CD14-positive monocyte (primary cell): ENCODE data around the gene STK31. TPM values are rescaled to one million over a fixed set of nuclear protein-coding genes. Genes with fewer than 3 reads are reported as not detected.

Experiments used
- DNase-seq, 3 donors: peaks; one replicate each; pipeline ENCODE4 v3.0.0-alpha.2; 2011 to 2022
- H2AFZ ChIP-seq: 2 replicates; pipeline ENCODE4 v1.6.0; 2012; ENCODE audit warnings: mild to moderate bottlenecking, low read depth, low read length, inconsistent platforms; ENCODE audit not compliant: insufficient read depth, poor library complexity, severe bottlenecking
- H3K27ac ChIP-seq, 2 donors: 1 replicate in 1 of 2; 2 replicates in 1 of 2; pipeline ENCODE4 v1.5.1; 2012 to 2013; ENCODE audit warnings: low read length in 2 of 2, control low read depth in 1 of 2, inconsistent platforms in 1 of 2, low read depth in 1 of 2, mild to moderate bottlenecking in 1 of 2
- H3K27me3 ChIP-seq, 2 donors: one replicate each; pipeline versions ENCODE4 v1.6.0 to v1.6.1; 2011 to 2013; ENCODE audit warnings: low read length in 2 of 2; ENCODE audit not compliant: control insufficient read depth in 2 of 2, insufficient read depth in 2 of 2
- H3K36me3 ChIP-seq, 2 donors: replicated peaks in 1 of 2; 1 replicate in 1 of 2; 2 replicates in 1 of 2; pipeline versions ENCODE4 v1.5.1 to v1.6.1; 2012 to 2013; ENCODE audit warnings: low read length in 2 of 2, control low read depth in 1 of 2, inconsistent platforms in 1 of 2, mild to moderate bottlenecking in 1 of 2; ENCODE audit not compliant: insufficient read depth in 2 of 2, control insufficient read depth in 1 of 2
- H3K4me1 ChIP-seq, 2 donors: 1 replicate in 1 of 2; 2 replicates in 1 of 2; pipeline versions ENCODE4 v1.5.1 to v1.6.1; 2012 to 2013; ENCODE audit warnings: low read length in 2 of 2, control low read depth in 1 of 2, inconsistent platforms in 1 of 2, mild to moderate bottlenecking in 1 of 2, moderate library complexity in 1 of 2; ENCODE audit not compliant: insufficient read depth in 2 of 2, control insufficient read depth in 1 of 2
- H3K4me2 ChIP-seq: replicated peaks from 2 replicates; pipeline ENCODE3; 2012; ENCODE audit warnings: low read length, moderate library complexity, mild to moderate bottlenecking; ENCODE audit not compliant: poor library complexity, severe bottlenecking; ENCODE audit errors: extremely low read depth
- H3K4me3 ChIP-seq, 3 experiments: fragments of 200-600 bp in 1 of 3; sonication (generic) in 1 of 3; replicated peaks in 1 of 3; 1 replicate in 2 of 3; 2 replicates in 1 of 3; pipeline ENCODE4 v1.5.1; 2011 to 2013; ENCODE audit warnings: low read length in 3 of 3, mild to moderate bottlenecking in 3 of 3, control low read depth in 2 of 3, low read depth in 2 of 3, inconsistent platforms in 1 of 3, moderate library complexity in 1 of 3
- H3K79me2 ChIP-seq: 2 replicates; pipeline ENCODE4 v1.6.0; 2012; ENCODE audit warnings: mild to moderate bottlenecking, control low read depth, inconsistent platforms, low read length, moderate library complexity; ENCODE audit not compliant: insufficient read depth
- H3K9ac ChIP-seq: 2 replicates; pipeline ENCODE4 v1.6.0; 2017; ENCODE audit warnings: low read length, mild to moderate bottlenecking; ENCODE audit not compliant: insufficient read depth, poor library complexity, severe bottlenecking
- H3K9me3 ChIP-seq, 2 donors: replicated peaks in 1 of 2; 1 replicate in 1 of 2; 2 replicates in 1 of 2; pipeline versions ENCODE4 v1.5.1 to v1.6.1; 2012 to 2013; ENCODE audit warnings: low read length in 2 of 2, control low read depth in 1 of 2; ENCODE audit not compliant: control insufficient read depth in 1 of 2, insufficient read depth in 1 of 2
- H4K20me1 ChIP-seq: 2 replicates; pipeline ENCODE4 v1.6.0; 2012; ENCODE audit warnings: mild to moderate bottlenecking, low read length, control low read depth, moderate library complexity; ENCODE audit not compliant: insufficient read depth
- H3K27ac Mint-ChIP-seq, 7 donors: one replicate each; pipeline ENCODE4 v1.8.0; 2020; ENCODE audit warnings: mild to moderate bottlenecking in 7 of 7, mixed read lengths in 7 of 7, moderate library complexity in 6 of 7, inconsistent platforms in 2 of 7
- H3K27me3 Mint-ChIP-seq, 3 donors: one replicate each; pipeline ENCODE4 v1.8.0; 2021 to 2022; ENCODE audit warnings: low read depth in 3 of 3, mild to moderate bottlenecking in 3 of 3, mixed read lengths in 3 of 3, moderate library complexity in 3 of 3, inconsistent platforms in 1 of 3
- H3K36me3 Mint-ChIP-seq, 2 donors: one replicate each; pipeline ENCODE4 v1.8.0; 2020; ENCODE audit warnings: mixed read lengths in 2 of 2, inconsistent platforms in 1 of 2, mild to moderate bottlenecking in 1 of 2
- H3K4me1 Mint-ChIP-seq: one replicate; pipeline ENCODE4 v1.8.0; 2020; ENCODE audit warnings: mild to moderate bottlenecking, mixed read lengths
- H3K4me3 Mint-ChIP-seq, 2 donors: one replicate each; pipeline ENCODE4 v1.8.0; 2020; ENCODE audit warnings: mild to moderate bottlenecking in 2 of 2, mixed read lengths in 2 of 2, moderate library complexity in 1 of 2
- H3K9me3 Mint-ChIP-seq, 7 donors: one replicate each; pipeline ENCODE4 v1.8.0; 2020 to 2022; ENCODE audit warnings: mixed read lengths in 7 of 7, mild to moderate bottlenecking in 6 of 7, moderate library complexity in 6 of 7, inconsistent platforms in 2 of 7
- WGBS: methylation state at CpG from one replicate; pipeline ENCODE4 v1.1.5; 2013; ENCODE audit warnings: missing lambda C conversion rate; ENCODE audit not compliant: insufficient coverage; 5-methylcytosine and 5-hydroxymethylcytosine counted together
- intact Hi-C, 2 donors: fragments of 100-400 bp; cut with micrococcal nuclease; formaldehyde crosslinking; loops; one replicate each; pipeline versions ENCODE4 v1.15.0 to v1.15.1; 2023
- polyA plus RNA-seq, 3 donors: library from polyadenylated mRNA; depleted of rRNA in 1 of 3; unstranded in 2 of 3; stranded (reverse) in 1 of 3; fragments of 300-500 nt in 2 of 3; fragments of >200 nt in 1 of 3; fragmentation: Illumina TruSeq in 2 of 3; gene quantifications; 1 replicate in 2 of 3; 2 replicates in 1 of 3; pipeline ENCODE4 v1.2.3, GENCODE V29; 2012 to 2021
- TF ChIP-seq, protein P1 (sequence below): fragments of 200-600 bp; IDR thresholded peaks from one replicate; pipeline ENCODE4 v1.8.0; 2022; ENCODE audit warnings: antibody characterized with exemption, mild to moderate bottlenecking

STK31 gene
- polyA plus RNA-seq, 3 donors: 0.11 TPM; not detected in 2

DNA sequence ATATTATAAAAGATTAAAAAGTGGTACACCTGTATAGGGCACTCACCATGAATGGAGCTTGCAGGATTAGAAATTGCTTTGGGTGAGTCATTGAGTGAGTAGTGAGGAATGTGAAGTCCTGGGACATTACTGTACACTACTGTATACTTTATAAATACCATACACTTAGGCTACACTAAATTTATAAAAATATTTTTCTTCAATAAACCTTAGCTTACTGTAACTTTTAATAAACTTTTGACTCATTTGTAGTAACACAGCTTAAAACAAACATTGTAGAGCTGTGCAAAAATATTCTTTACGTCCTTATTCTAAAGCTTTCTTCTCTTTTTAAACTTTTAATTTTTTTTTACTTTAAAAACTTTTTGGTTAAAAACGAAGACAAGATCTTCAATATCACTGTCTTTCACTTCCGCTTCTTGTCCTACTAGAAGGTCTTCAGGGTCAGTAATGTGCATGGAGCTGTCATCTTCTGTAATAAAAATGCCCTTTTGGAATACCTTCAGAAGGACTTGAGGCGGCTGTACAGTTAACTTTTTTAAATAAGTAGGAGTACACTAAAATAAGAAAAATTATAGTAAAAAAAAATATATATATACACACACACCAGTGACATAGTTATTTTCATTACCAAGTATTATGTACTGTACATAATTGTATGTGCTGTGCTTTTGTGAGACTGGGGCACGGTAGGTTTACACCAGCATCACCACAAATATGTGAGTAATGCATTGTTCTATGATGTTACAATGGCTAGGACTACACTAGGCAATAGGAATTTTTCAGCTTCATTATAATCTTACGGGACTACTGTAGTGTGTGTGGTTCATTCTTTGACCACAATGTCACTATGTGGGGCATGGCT is 3.5 kb downstream of the STK31 start:
- Histone ChIP-seq H3K4me3 (no peak overlapping the region), H3K36me3 (no peaks in the 10 kb centered on the region), H3K9me3 (no peaks in the 10 kb centered on the region), H3K27ac (no peak overlapping the region), H2AFZ (no peak overlapping the region), H4K20me1 (no peaks in the 10 kb centered on the region), H3K4me2 (no peak overlapping the region), H3K9ac (no peak overlapping the region), H3K79me2 (no peaks in the 10 kb centered on the region), H3K27me3 (no peaks in the 10 kb centered on the region), H3K4me1 (no peaks in the 10 kb centered on the region)
- Mint-ChIP-seq H3K27ac (no peak overlapping the region), H3K36me3 (no peaks in the 10 kb centered on the region), H3K9me3 (no peaks in the 10 kb centered on the region), H3K27me3 (peaks cover 0 to 2% (median 1%) of the 10 kb centered on the region in 3 donors), H3K4me3 (no peak overlapping the region), H3K4me1 (no peaks in the 10 kb centered on the region)
- WGBS: no CpG with 5 or more reads among the region's 6 CpGs
- TF ChIP-seq, protein P1, sequence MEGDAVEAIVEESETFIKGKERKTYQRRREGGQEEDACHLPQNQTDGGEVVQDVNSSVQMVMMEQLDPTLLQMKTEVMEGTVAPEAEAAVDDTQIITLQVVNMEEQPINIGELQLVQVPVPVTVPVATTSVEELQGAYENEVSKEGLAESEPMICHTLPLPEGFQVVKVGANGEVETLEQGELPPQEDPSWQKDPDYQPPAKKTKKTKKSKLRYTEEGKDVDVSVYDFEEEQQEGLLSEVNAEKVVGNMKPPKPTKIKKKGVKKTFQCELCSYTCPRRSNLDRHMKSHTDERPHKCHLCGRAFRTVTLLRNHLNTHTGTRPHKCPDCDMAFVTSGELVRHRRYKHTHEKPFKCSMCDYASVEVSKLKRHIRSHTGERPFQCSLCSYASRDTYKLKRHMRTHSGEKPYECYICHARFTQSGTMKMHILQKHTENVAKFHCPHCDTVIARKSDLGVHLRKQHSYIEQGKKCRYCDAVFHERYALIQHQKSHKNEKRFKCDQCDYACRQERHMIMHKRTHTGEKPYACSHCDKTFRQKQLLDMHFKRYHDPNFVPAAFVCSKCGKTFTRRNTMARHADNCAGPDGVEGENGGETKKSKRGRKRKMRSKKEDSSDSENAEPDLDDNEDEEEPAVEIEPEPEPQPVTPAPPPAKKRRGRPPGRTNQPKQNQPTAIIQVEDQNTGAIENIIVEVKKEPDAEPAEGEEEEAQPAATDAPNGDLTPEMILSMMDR: no peak
- intact Hi-C loops: loop anchor here (2.0 to 10.0 kb wide), 4 partner anchors 141 to 439 kb away; no protein-coding TSS in a partner anchor
- no peak for DNase-seq

GRCh38 chr7:23714150-23714464 is 4.1 kb downstream of the STK31 start:
- H3K4me1 ChIP-seq: no peaks in the 10 kb centered on the region
- H3K4me3 Mint-ChIP-seq: no peak overlapping the region
- no peaks in the 10 kb centered on the region for H3K9me3 Mint-ChIP-seq
- no peaks in the 10 kb centered on the region for H3K4me1 Mint-ChIP-seq
- no peaks in the 10 kb centered on the region for H3K27me3 ChIP-seq
- H3K36me3 Mint-ChIP-seq: no peaks in the 10 kb centered on the region
- WGBS: 60% methylated on average over 1 of the region's 2 CpGs
- H3K4me3 ChIP-seq: no peak overlapping the region
- no peaks in the 10 kb centered on the region for H3K79me2 ChIP-seq
- H3K36me3 ChIP-seq: no peaks in the 10 kb centered on the region
- intact Hi-C loops: loop anchor here (5.0 to 10.0 kb wide), 3 partner anchors 142 to 439 kb away; no protein-coding TSS in a partner anchor
- H2AFZ ChIP-seq: no peak overlapping the region
- peaks cover 0 to 2% (median 1%) of the 10 kb centered on the region in 3 donors for H3K27me3 Mint-ChIP-seq
- no peak for DNase-seq
- H3K27ac Mint-ChIP-seq: no peak overlapping the region
- TF ChIP-seq, protein P1: no peak
- H3K4me2 ChIP-seq: no peak overlapping the region
- H3K9ac ChIP-seq: no peak overlapping the region
- no peaks in the 10 kb centered on the region for H3K9me3 ChIP-seq
- no peak overlapping the region for H3K27ac ChIP-seq
- no peaks in the 10 kb centered on the region for H4K20me1 ChIP-seq
